H9 (cell line): ENCODE data around the gene AP4S1. TPM values are rescaled to one million over a fixed set of nuclear protein-coding genes. Genes with fewer than 3 reads are reported as not detected.

ENCODE experiments used
- DNase-seq: peaks from one replicate; pipeline ENCODE4 v3.0.0-alpha.2; 2017
- H2AFZ ChIP-seq: one replicate; pipeline ENCODE4 v1.6.1; 2013; ENCODE audit warnings: mild to moderate bottlenecking, low read length, control low read depth, moderate library complexity
- H2AK5ac ChIP-seq: 2 replicates; pipeline ENCODE4 v1.6.1; 2013; ENCODE audit warnings: low read length, control low read depth, mixed read lengths; ENCODE audit not compliant: insufficient read length
- H2BK120ac ChIP-seq: one replicate; pipeline ENCODE4 v1.6.1; 2013; ENCODE audit warnings: low read depth, mild to moderate bottlenecking, low read length, control low read depth, inconsistent platforms; ENCODE audit not compliant: poor library complexity, severe bottlenecking
- H2BK12ac ChIP-seq: 2 replicates; pipeline ENCODE4 v1.6.1; 2013; ENCODE audit warnings: low read length, control low read depth, mixed read lengths, low read depth; ENCODE audit not compliant: insufficient read length
- H2BK15ac ChIP-seq: 2 replicates; pipeline ENCODE4 v1.6.1; 2013; ENCODE audit warnings: low read depth, low read length, control low read depth
- H2BK20ac ChIP-seq: one replicate; pipeline ENCODE4 v1.6.1; 2013; ENCODE audit warnings: low read depth, mild to moderate bottlenecking, low read length, control low read depth, inconsistent platforms; ENCODE audit not compliant: poor library complexity, severe bottlenecking
- H2BK5ac ChIP-seq: 2 replicates; pipeline ENCODE4 v1.6.1; 2013; ENCODE audit warnings: low read length, control low read depth, mixed read lengths; ENCODE audit not compliant: insufficient read length
- H3K14ac ChIP-seq: 2 replicates; pipeline ENCODE4 v1.6.1; 2013; ENCODE audit warnings: low read length, control low read depth; ENCODE audit not compliant: insufficient read depth
- H3K18ac ChIP-seq: 2 replicates; pipeline ENCODE4 v1.6.1; 2013; ENCODE audit warnings: low read depth, mild to moderate bottlenecking, mixed read lengths, low read length, control low read depth; ENCODE audit not compliant: insufficient read length
- H3K23ac ChIP-seq: 2 replicates; pipeline ENCODE4 v1.6.1; 2013; ENCODE audit warnings: low read length, control low read depth, mixed read lengths, low read depth; ENCODE audit not compliant: insufficient read length
- H3K23me2 ChIP-seq: 2 replicates; pipeline ENCODE4 v1.6.1; 2013; ENCODE audit warnings: low read depth, mild to moderate bottlenecking, mixed read lengths, low read length, control low read depth; ENCODE audit not compliant: insufficient read length, poor library complexity, severe bottlenecking
- H3K27ac ChIP-seq: 2 replicates; pipeline ENCODE4 v1.5.1; 2013; ENCODE audit warnings: low read length, control low read depth, mixed read lengths, low read depth; ENCODE audit not compliant: insufficient read length
- H3K27me3 ChIP-seq: 2 replicates; pipeline ENCODE4 v1.6.1; 2013; ENCODE audit warnings: low read length, control low read depth, inconsistent platforms; ENCODE audit not compliant: insufficient read depth
- H3K4ac ChIP-seq: 2 replicates; pipeline ENCODE4 v1.6.1; 2013; ENCODE audit warnings: low read depth, mild to moderate bottlenecking, control low read depth, inconsistent platforms, low read length, moderate library complexity
- H3K4me1 ChIP-seq: 2 replicates; pipeline ENCODE4 v1.6.1; 2013; ENCODE audit warnings: low read length, control low read depth, inconsistent platforms; ENCODE audit not compliant: insufficient read depth
- H3K4me2 ChIP-seq: 2 replicates; pipeline ENCODE4 v1.6.1; 2013; ENCODE audit warnings: low read length, control low read depth, mixed read lengths; ENCODE audit not compliant: insufficient read length, insufficient read depth
- H3K56ac ChIP-seq: 2 replicates; pipeline ENCODE4 v1.6.1; 2013; ENCODE audit warnings: low read depth, mild to moderate bottlenecking, mixed read lengths, low read length, control low read depth; ENCODE audit not compliant: insufficient read length
- H3K79me1 ChIP-seq: 2 replicates; pipeline ENCODE4 v1.6.1; 2013; ENCODE audit warnings: low read depth, mild to moderate bottlenecking, moderate library complexity, low read length, control low read depth, inconsistent platforms; ENCODE audit not compliant: insufficient read depth, poor library complexity, severe bottlenecking
- H3K79me2 ChIP-seq: 2 replicates; pipeline ENCODE4 v1.6.1; 2013; ENCODE audit warnings: low read length, control low read depth, inconsistent platforms; ENCODE audit not compliant: insufficient read depth
- H3K9ac ChIP-seq: 2 replicates; pipeline ENCODE4 v1.6.1; 2013; ENCODE audit warnings: low read length, control low read depth, mixed read lengths; ENCODE audit not compliant: insufficient read length; ENCODE audit errors: extremely low read depth
- H3K9me3 ChIP-seq: one replicate; pipeline ENCODE4 v1.6.1; 2013; ENCODE audit warnings: low read depth, low read length, inconsistent platforms; ENCODE audit not compliant: control insufficient read depth
- H3T11ph ChIP-seq: one replicate; pipeline ENCODE4 v1.6.1; 2013; ENCODE audit warnings: mild to moderate bottlenecking, low read length, control low read depth, inconsistent platforms
- H4K20me1 ChIP-seq: one replicate; pipeline ENCODE4 v1.6.1; 2013; ENCODE audit not compliant: control insufficient read depth, insufficient read length, insufficient read depth
- H4K5ac ChIP-seq: 2 replicates; pipeline ENCODE4 v1.6.1; 2013; ENCODE audit warnings: low read depth, mild to moderate bottlenecking, mixed read lengths, low read length, control low read depth; ENCODE audit not compliant: insufficient read length
- H4K8ac ChIP-seq: replicated peaks from 2 replicates; pipeline ENCODE4 v1.6.1; 2013; ENCODE audit warnings: low read length, control low read depth, mixed read lengths, low read depth; ENCODE audit not compliant: insufficient read length
- H4K91ac ChIP-seq: 2 replicates; pipeline ENCODE4 v1.6.1; 2013; ENCODE audit warnings: low read depth, mild to moderate bottlenecking, moderate library complexity, mixed read lengths, low read length, control low read depth; ENCODE audit not compliant: insufficient read length
- H3K27ac Mint-ChIP-seq, 3 experiments: 2 replicates in 2 of 3; 3 replicates in 1 of 3; pipeline ENCODE4 v1.8.0; 2020 to 2021; ENCODE audit warnings: mixed read lengths in 3 of 3, mild to moderate bottlenecking in 1 of 3, moderate library complexity in 1 of 3
- H3K27me3 Mint-ChIP-seq: 2 replicates; pipeline ENCODE4 v1.8.0; 2021; ENCODE audit warnings: low read depth, mild to moderate bottlenecking, moderate library complexity, mixed read lengths
- H3K36me3 Mint-ChIP-seq, 3 experiments: 2 replicates in 2 of 3; 3 replicates in 1 of 3; pipeline ENCODE4 v1.8.0; 2020 to 2021; ENCODE audit warnings: low read depth in 3 of 3, mixed read lengths in 3 of 3; ENCODE audit not compliant: insufficient read depth in 1 of 3
- H3K4me1 Mint-ChIP-seq, 2 experiments: 2 replicates each; pipeline ENCODE4 v1.8.0; 2020; ENCODE audit warnings: mixed read lengths in 2 of 2
- H3K4me3 Mint-ChIP-seq, 2 experiments: 2 replicates in 1 of 2; 3 replicates in 1 of 2; pipeline ENCODE4 v1.8.0; 2020 to 2021; ENCODE audit warnings: mild to moderate bottlenecking in 2 of 2, mixed read lengths in 2 of 2, moderate library complexity in 1 of 2
- H3K9me3 Mint-ChIP-seq, 2 experiments: 2 replicates in 1 of 2; 3 replicates in 1 of 2; pipeline ENCODE4 v1.8.0; 2020; ENCODE audit warnings: mild to moderate bottlenecking in 2 of 2, mixed read lengths in 2 of 2, moderate library complexity in 1 of 2
- WGBS: extraction: QIAGEN DNeasy Blood & Tissue Kit; methylation state at CpG from one replicate; pipeline ENCODE4 v1.1.7; 2013; ENCODE audit warnings: missing lambda C conversion rate, low lambda C conversion rate, mixed read lengths; ENCODE audit not compliant: insufficient read length; ENCODE audit errors: extremely low coverage; 5-methylcytosine and 5-hydroxymethylcytosine counted together
- total RNA-seq: library from RNA; stranded (reverse); gene quantifications from 2 replicates; pipeline ENCODE4 v1.2.1, GENCODE V29; 2021
- TF ChIP-seq, protein P1 (sequence below): fragments of 200-600 bp; sonication (generic); conservative IDR thresholded peaks from 3 replicates; pipeline ENCODE4 v1.8.0; 2021; ENCODE audit warnings: antibody characterized with exemption, mild to moderate bottlenecking

The AP4S1 gene
- total RNA-seq, 1 experiment from 2014 or later: 13.7 TPM

DNA sequence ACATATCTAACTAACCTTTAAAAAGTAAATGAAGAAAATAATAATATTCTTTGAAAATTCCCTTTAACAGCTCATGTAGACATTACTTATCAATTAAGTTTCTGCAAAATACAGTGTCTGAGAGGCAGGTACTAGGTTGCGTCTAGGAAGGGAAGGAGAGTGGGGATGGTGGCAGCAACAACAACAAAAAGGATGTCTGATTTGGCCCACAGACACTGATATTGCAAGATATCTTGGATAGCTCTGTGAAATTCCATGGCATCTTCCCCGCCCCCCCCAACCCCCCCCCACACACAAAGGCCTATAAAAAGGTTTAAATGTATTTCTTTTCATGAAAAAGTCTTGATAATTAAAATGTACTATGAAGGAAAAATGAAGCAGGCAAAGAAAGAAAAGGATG, 41.6 kb upstream of the AP4S1 start:
- no peak for DNase-seq
- H3K27me3 Mint-ChIP-seq: no peaks in the 10 kb centered on the region
- Histone ChIP-seq H2AFZ (no peak overlapping the region), H2BK120ac (no peak overlapping the region), H3K79me1 (peaks cover 6% of the 10 kb centered on the region), H2BK5ac (no peak overlapping the region), H2BK15ac (no peak overlapping the region), H3K4ac (no peak overlapping the region), H2AK5ac (no peak overlapping the region), H3K14ac (no peak overlapping the region), H3K18ac (no peak overlapping the region), H4K20me1 (no peaks in the 10 kb centered on the region), H3K4me2 (no peak overlapping the region), H4K8ac (no peak overlapping the region), H3K4me1 (no peaks in the 10 kb centered on the region; the same call in 1 of the 2 replicates), H3T11ph (no peak overlapping the region), H2BK20ac (no peak overlapping the region), H4K91ac (no peak overlapping the region), H2BK12ac (no peak overlapping the region), H3K23ac (no peak overlapping the region), H3K27ac (no peak overlapping the region), H3K79me2 (peaks cover 11% of the 10 kb centered on the region; the same call in 1 of the 2 replicates), H3K9me3 (no peaks in the 10 kb centered on the region), H3K56ac (no peak overlapping the region), H4K5ac (no peak overlapping the region), H3K27me3 (no peaks in the 10 kb centered on the region), H3K23me2 (no peaks in the 10 kb centered on the region), H3K9ac (no peak overlapping the region)
- H3K36me3 Mint-ChIP-seq: peaks cover 0 to 6% (median 1%) of the 10 kb centered on the region in 3 experiments; a peak in 3 of 7 replicates
- H3K4me3 Mint-ChIP-seq: no peak overlapping the region
- H3K4me1 Mint-ChIP-seq: peaks cover 8 to 9% of the 10 kb centered on the region in 2 experiments
- WGBS: no CpG with 5 or more reads among the region's 2 CpGs
- TF ChIP-seq, protein P1, sequence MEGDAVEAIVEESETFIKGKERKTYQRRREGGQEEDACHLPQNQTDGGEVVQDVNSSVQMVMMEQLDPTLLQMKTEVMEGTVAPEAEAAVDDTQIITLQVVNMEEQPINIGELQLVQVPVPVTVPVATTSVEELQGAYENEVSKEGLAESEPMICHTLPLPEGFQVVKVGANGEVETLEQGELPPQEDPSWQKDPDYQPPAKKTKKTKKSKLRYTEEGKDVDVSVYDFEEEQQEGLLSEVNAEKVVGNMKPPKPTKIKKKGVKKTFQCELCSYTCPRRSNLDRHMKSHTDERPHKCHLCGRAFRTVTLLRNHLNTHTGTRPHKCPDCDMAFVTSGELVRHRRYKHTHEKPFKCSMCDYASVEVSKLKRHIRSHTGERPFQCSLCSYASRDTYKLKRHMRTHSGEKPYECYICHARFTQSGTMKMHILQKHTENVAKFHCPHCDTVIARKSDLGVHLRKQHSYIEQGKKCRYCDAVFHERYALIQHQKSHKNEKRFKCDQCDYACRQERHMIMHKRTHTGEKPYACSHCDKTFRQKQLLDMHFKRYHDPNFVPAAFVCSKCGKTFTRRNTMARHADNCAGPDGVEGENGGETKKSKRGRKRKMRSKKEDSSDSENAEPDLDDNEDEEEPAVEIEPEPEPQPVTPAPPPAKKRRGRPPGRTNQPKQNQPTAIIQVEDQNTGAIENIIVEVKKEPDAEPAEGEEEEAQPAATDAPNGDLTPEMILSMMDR: no peak
- H3K9me3 Mint-ChIP-seq: no peaks in the 10 kb centered on the region
- H3K27ac Mint-ChIP-seq: no peak overlapping the region
